Measurements from ENCODE around the gene SHH. TPM values are rescaled to one million over a fixed set of nuclear protein-coding genes. Genes with fewer than 3 reads are reported as not detected.

SHH gene
- total and polyA plus RNA-seq, 7 experiments from 2014 or later, result not detected

GRCh38 chr7:155752756-155753445 is 59.4 kb downstream of the SHH start:
- H3K4me1 Mint-ChIP-seq, result peaks cover 63 to 91% (median 81%) of the 10 kb centered on the region in 7 donors

GRCh38 chr7:155751409-155751808 is 60.9 kb downstream of the SHH start:
- Mint-ChIP-seq H3K9me3 (peaks cover 0 to under 1% (median 0%) of the 10 kb centered on the region in 11 donors), H3K36me3 (peaks cover 0 to 25% (median 3%) of the 10 kb centered on the region in 5 donors), H3K4me3 (peak overlapping the region in 1 of 10 donors; percentile 6), H3K27me3 (no peaks in the 10 kb centered on the region), H3K27ac (peak overlapping the region in 2 of 9 donors; percentile 30 to 91), H3K4me1 (peaks cover 63 to 98% (median 86%) of the 10 kb centered on the region in 7 donors)
- H3K27ac ChIP-seq (ENCODE audit: low read depth, low read length), result no peak overlapping the region
- ChIA-PET CTCF (interaction anchor here (0.6 kb wide), 1 partner anchor 16 kb away, joined by 3 read pairs; no protein-coding TSS in a partner anchor), POLR2A (no interaction called here)
- DNase-seq, result no peak
- H3K4me3 ChIP-seq (ENCODE audit: low read length), result no peak overlapping the region
- intact Hi-C loops (cut with micrococcal nuclease), result loop anchor here in 1 of 2 donors (1.0 kb wide), 1 partner anchor 13 kb away; no protein-coding TSS in a partner anchor
- no peaks in the 10 kb centered on the region for H3K9me3 ChIP-seq (ENCODE audit: control insufficient read depth in 2 of 3, low read length in 3 of 3)
- ATAC-seq, result no peak
- no peaks in the 10 kb centered on the region for H3K27me3 ChIP-seq (ENCODE audit: control insufficient read depth in 2 of 2, insufficient read depth in 2 of 2, low read length in 2 of 2)
- peaks cover 14% of the 10 kb centered on the region in 2 donors for H3K4me1 ChIP-seq (ENCODE audit: control insufficient read depth in 2 of 2, insufficient read depth in 2 of 2, low read length in 2 of 2)
- H3K36me3 ChIP-seq (ENCODE audit: control insufficient read depth in 2 of 3, insufficient read depth in 3 of 3, low read length in 3 of 3), result peaks cover 0 to 13% (median 4%) of the 10 kb centered on the region in 3 experiments

More at GRCh38 chr7:155752756-155753445, 59.4 kb downstream of the SHH start:
- H3K36me3 Mint-ChIP-seq, result peaks cover 0 to 32% (median 7%) of the 10 kb centered on the region in 5 donors
- H3K4me3 Mint-ChIP-seq, result peak overlapping the region in 7 of 10 donors; percentile 3 to 67 (median 28)
- CTCF ChIA-PET, result no interaction called here
- no peaks in the 10 kb centered on the region for H3K27me3 Mint-ChIP-seq
- Histone ChIP-seq H3K27ac (ENCODE audit: low read depth, low read length) (no peak overlapping the region), H3K4me1 (ENCODE audit: control insufficient read depth in 2 of 2, insufficient read depth in 2 of 2, low read length in 2 of 2) (peaks cover 14% of the 10 kb centered on the region in 2 donors), H3K9me3 (ENCODE audit: control insufficient read depth in 2 of 3, low read length in 3 of 3) (no peaks in the 10 kb centered on the region), H3K27me3 (ENCODE audit: control insufficient read depth in 2 of 2, insufficient read depth in 2 of 2, low read length in 2 of 2) (no peaks in the 10 kb centered on the region), H3K36me3 (ENCODE audit: control insufficient read depth in 2 of 3, insufficient read depth in 3 of 3, low read length in 3 of 3) (peaks cover 0 to 18% (median 4%) of the 10 kb centered on the region in 3 experiments), H3K4me3 (ENCODE audit: low read length) (no peak overlapping the region)
- H3K27ac Mint-ChIP-seq, result peak overlapping the region in 8 of 9 donors; percentile 22 to 92 (median 78)
- intact Hi-C loops (cut with micrococcal nuclease), result no loop called here
- DNase-seq (no peak), ATAC-seq (no peak)
- POLR2A ChIA-PET, result no interaction called here
- H3K9me3 Mint-ChIP-seq, result peaks cover 0 to 2% (median 0%) of the 10 kb centered on the region in 11 donors

GRCh38 chr7:155750255-155751125 is 61.8 kb downstream of the SHH start:
- peaks cover 14% of the 10 kb centered on the region in 2 donors for H3K4me1 ChIP-seq (ENCODE audit: control insufficient read depth in 2 of 2, insufficient read depth in 2 of 2, low read length in 2 of 2)
- H3K4me3 ChIP-seq (ENCODE audit: low read length), result no peak overlapping the region
- H3K27me3 ChIP-seq (ENCODE audit: control insufficient read depth in 2 of 2, insufficient read depth in 2 of 2, low read length in 2 of 2), result no peaks in the 10 kb centered on the region
- H3K27ac Mint-ChIP-seq, result no peak overlapping the region
- peaks cover 62 to 95% (median 86%) of the 10 kb centered on the region in 7 donors for H3K4me1 Mint-ChIP-seq
- H3K4me3 Mint-ChIP-seq, result no peak overlapping the region
- DNase-seq (no peak), ATAC-seq (no peak)
- intact Hi-C loops (cut with micrococcal nuclease), result loop anchor here in 1 of 2 donors (1.0 kb wide), 1 partner anchor 14 kb away; no protein-coding TSS in a partner anchor
- H3K9me3 ChIP-seq (ENCODE audit: control insufficient read depth in 2 of 3, low read length in 3 of 3), result no peaks in the 10 kb centered on the region
- no peaks in the 10 kb centered on the region for H3K27me3 Mint-ChIP-seq
- H3K9me3 Mint-ChIP-seq, result peaks cover 0 to 2% (median 0%) of the 10 kb centered on the region in 11 donors
- peaks cover 6 to 20% (median 9%) of the 10 kb centered on the region in 3 experiments for H3K36me3 ChIP-seq (ENCODE audit: control insufficient read depth in 2 of 3, insufficient read depth in 3 of 3, low read length in 3 of 3)
- CTCF ChIA-PET, result interaction anchor here (0.6 kb wide), 1 partner anchor 17 kb away, joined by 3 read pairs; no protein-coding TSS in a partner anchor
- POLR2A ChIA-PET, result no interaction called here
- no peak overlapping the region for H3K27ac ChIP-seq (ENCODE audit: low read depth, low read length)
- H3K36me3 Mint-ChIP-seq, result peaks cover 0 to 30% (median 7%) of the 10 kb centered on the region in 5 donors

Other genes starting within 250 kb of the SHH start
- gene RBM33, start 167.8 kb downstream of the SHH start, total RNA-seq, result 100 to 1,000 TPM in 4 of 5 experiments, 10 to 100 TPM in 1; 90.2 to 177 (median 164) TPM
- 10 to 100 TPM; 43.7 to 78.8 TPM for gene RBM33, start 167.8 kb downstream of the SHH start, polyA plus RNA-seq